HG03439 (cell line): ENCODE measurements around the gene PCARE.

ENCODE experiments used
- ATAC-seq: cut with Tn5 transposase; IDR thresholded peaks from one replicate; pipeline ENCODE4 v1.9.1; 2021; ENCODE audit warnings: mild to moderate bottlenecking, moderate library complexity; ENCODE audit not compliant: unreplicated experiment

The PCARE gene

GRCh38 chr2:29040552-29040951, 33.8 kb downstream of the PCARE start:
- no peak for ATAC-seq

GRCh38 chr2:29039718-29040480, 34.4 kb downstream of the PCARE start:
- no peak for ATAC-seq

- ATAC-seq: no peak
Observed at GRCh38 chr2:29035016-29035745, 39.1 kb downstream of the PCARE start.

GRCh38 chr2:29033656-29034055, 40.7 kb downstream of the PCARE start:
- no peak for ATAC-seq

GRCh38 chr2:29033172-29033571, 41.2 kb downstream of the PCARE start:
- no peak for ATAC-seq

GRCh38 chr2:29032189-29032588, 42.1 kb downstream of the PCARE start:
- ATAC-seq: no peak

GRCh38 chr2:29031046-29031445, 43.3 kb downstream of the PCARE start:
- no peak for ATAC-seq

GRCh38 chr2:29025711-29026110, 48.6 kb downstream of the PCARE start:
- ATAC-seq: no peak

- no peak for ATAC-seq
Observed at GRCh38 chr2:29024882-29025430, 49.4 kb downstream of the PCARE start.

- ATAC-seq: no peak
Observed at GRCh38 chr2:29023188-29023587, 51.1 kb downstream of the PCARE start.

GRCh38 chr2:29022679-29023078, 51.6 kb downstream of the PCARE start:
- no peak for ATAC-seq

GRCh38 chr2:29021886-29022285, 52.4 kb downstream of the PCARE start:
- ATAC-seq: no peak

- no peak for ATAC-seq
Observed at GRCh38 chr2:29017716-29018435, 56.4 kb downstream of the PCARE start.

GRCh38 chr2:29016504-29016903, 57.8 kb downstream of the PCARE start:
- no peak for ATAC-seq

GRCh38 chr2:29015701-29016470, 58.4 kb downstream of the PCARE start:
- ATAC-seq: no peak

- ATAC-seq: no peak
Observed at GRCh38 chr2:29014811-29015421, 59.4 kb downstream of the PCARE start.

- ATAC-seq: no peak
Observed at GRCh38 chr2:29014331-29014730, 60.0 kb downstream of the PCARE start.

GRCh38 chr2:29013057-29013780, 61.1 kb downstream of the PCARE start:
- ATAC-seq: no peak

- no peak for ATAC-seq
Observed at GRCh38 chr2:29012211-29012681, 62.1 kb downstream of the PCARE start.
